GM23338 (cell line): ENCODE data around the gene ITPRIPL1. TPM values are rescaled to one million over a fixed set of nuclear protein-coding genes. Genes with fewer than 3 reads are reported as not detected.

Experiments
- ATAC-seq: fragments of 200-7000 bp; cut with Tn5 transposase; 3 replicates; pipeline ENCODE4 v1.9.1; 2020
- DNase-seq: peaks from one replicate; pipeline ENCODE4 v3.0.0-alpha.2; 2015; ENCODE audit warnings: low spot score
- H2AFZ ChIP-seq: fragments of 200-600 bp; sonication (generic); 2 replicates; pipeline ENCODE4 v1.8.0; 2016; ENCODE audit warnings: antibody characterized with exemption, mild to moderate bottlenecking, moderate library complexity
- H3F3A ChIP-seq: fragments of 200-600 bp; sonication (generic); replicated peaks from 2 replicates; pipeline ENCODE4 v1.8.0; 2017; ENCODE audit warnings: antibody characterized with exemption, mixed run types, low read depth
- H3K27ac ChIP-seq: fragments of 200-600 bp; sonication (generic); 2 replicates; pipeline ENCODE4 v1.6.1; 2016; ENCODE audit warnings: low read depth
- H3K27me3 ChIP-seq: fragments of 200-600 bp; sonication (generic); 2 replicates; pipeline ENCODE4 v1.8.0; 2016; ENCODE audit warnings: mild to moderate bottlenecking, mixed run types, moderate library complexity; ENCODE audit not compliant: insufficient read depth
- H3K36me3 ChIP-seq: fragments of 200-600 bp; sonication (generic); 2 replicates; pipeline ENCODE4 v1.8.0; 2016; ENCODE audit warnings: mild to moderate bottlenecking; ENCODE audit not compliant: insufficient read depth
- H3K4me1 ChIP-seq: fragments of 200-600 bp; sonication (generic); 2 replicates; pipeline ENCODE4 v1.8.0; 2016; ENCODE audit warnings: mild to moderate bottlenecking, moderate library complexity; ENCODE audit not compliant: insufficient read depth
- H3K4me2 ChIP-seq: fragments of 200-600 bp; sonication (generic); 2 replicates; pipeline ENCODE4 v1.7.1; 2017; ENCODE audit warnings: mixed run types
- H3K4me3 ChIP-seq: fragments of 200-600 bp; sonication (generic); 2 replicates; pipeline ENCODE4 v1.6.1; 2016; ENCODE audit warnings: mixed run types
- H3K79me2 ChIP-seq: fragments of 200-600 bp; sonication (generic); replicated peaks from 2 replicates; pipeline ENCODE4 v1.8.0; 2017; ENCODE audit warnings: mild to moderate bottlenecking; ENCODE audit not compliant: insufficient read depth
- H3K9me2 ChIP-seq: fragments of 200-600 bp; sonication (generic); 2 replicates; pipeline ENCODE4 v1.8.0; 2017; ENCODE audit not compliant: insufficient read depth
- H4K20me1 ChIP-seq: fragments of 200-600 bp; sonication (generic); replicated peaks from 2 replicates; pipeline ENCODE4 v1.8.0; 2017; ENCODE audit warnings: mild to moderate bottlenecking; ENCODE audit not compliant: insufficient read depth
- H3K27ac Mint-ChIP-seq: 2 replicates; pipeline ENCODE4 v1.8.0; 2020; ENCODE audit warnings: inconsistent platforms, mild to moderate bottlenecking, moderate library complexity, mixed read lengths
- H3K27me3 Mint-ChIP-seq: 3 replicates; pipeline ENCODE4 v1.8.0; 2022; ENCODE audit warnings: low read depth, mild to moderate bottlenecking, moderate library complexity, mixed read lengths, inconsistent platforms; ENCODE audit not compliant: insufficient read depth, poor library complexity
- H3K36me3 Mint-ChIP-seq: 3 replicates; pipeline ENCODE4 v1.8.0; 2021; ENCODE audit warnings: low read depth, mild to moderate bottlenecking, inconsistent platforms, moderate library complexity, mixed read lengths
- H3K4me1 Mint-ChIP-seq: 3 replicates; pipeline ENCODE4 v1.8.0; 2020; ENCODE audit warnings: mild to moderate bottlenecking, inconsistent platforms, mixed read lengths
- H3K4me3 Mint-ChIP-seq: 3 replicates; pipeline ENCODE4 v1.8.0; 2021; ENCODE audit warnings: moderate library complexity, mild to moderate bottlenecking, inconsistent platforms, mixed read lengths
- H3K9me3 Mint-ChIP-seq: 3 replicates; pipeline ENCODE4 v1.8.0; 2020; ENCODE audit warnings: moderate library complexity, mild to moderate bottlenecking, inconsistent platforms, mixed read lengths
- CREB1 ChIP-seq: fragments of 250-450 bp; sonication (Bioruptor Pico); IDR thresholded peaks from 2 replicates; pipeline ENCODE4 v1.5.0; 2020; ENCODE audit warnings: low read depth, mild to moderate bottlenecking, moderate library complexity
- ETS1 ChIP-seq: IDR thresholded peaks from 2 replicates; pipeline ENCODE4 v1.6.1; 2016; ENCODE audit warnings: antibody characterized with exemption
- EZH2 ChIP-seq: fragments of 200-600 bp; sonication (generic); IDR thresholded peaks from one replicate; pipeline ENCODE4 v1.8.0; 2017; ENCODE audit warnings: antibody characterized with exemption, mild to moderate bottlenecking, low read depth; ENCODE audit not compliant: unreplicated experiment
- EZH2phosphoT487 ChIP-seq: fragments of 200-600 bp; sonication (generic); IDR thresholded peaks from one replicate; pipeline ENCODE4 v1.8.1; 2018; ENCODE audit warnings: antibody characterized with exemption; ENCODE audit not compliant: unreplicated experiment
- JUNB ChIP-seq: IDR thresholded peaks from one replicate; pipeline ENCODE4 v1.6.1; 2016; ENCODE audit warnings: antibody characterized with exemption; ENCODE audit not compliant: unreplicated experiment
- REST ChIP-seq: IDR thresholded peaks from one replicate; pipeline ENCODE4 v1.6.1; 2018; ENCODE audit warnings: antibody characterized with exemption; ENCODE audit not compliant: unreplicated experiment
- STAT1 ChIP-seq: IDR thresholded peaks from one replicate; pipeline ENCODE4 v1.6.1; 2016; ENCODE audit warnings: antibody characterized with exemption; ENCODE audit not compliant: unreplicated experiment
- ZNF114 ChIP-seq: fragments of 250-450 bp; sonication (Bioruptor Pico); IDR thresholded peaks from 2 replicates; pipeline ENCODE4 v1.5.0; 2020; ENCODE audit warnings: mild to moderate bottlenecking, moderate library complexity
- ZNF331 ChIP-seq: fragments of 250-450 bp; sonication (Bioruptor Pico); IDR thresholded peaks from 2 replicates; pipeline ENCODE4 v1.5.0; 2020; ENCODE audit warnings: low read depth, mild to moderate bottlenecking, moderate library complexity
- polyA plus RNA-seq: library from polyadenylated mRNA; unstranded; fragments of >200 nt; fragmentation: Nextera tagmentation; extraction: Ambion mirVana; gene quantifications from 2 replicates; pipeline ENCODE4 v1.2.1, GENCODE V29; 2016
- total RNA-seq: library from RNA; depleted of rRNA; stranded (reverse); fragments of >200 nt; shearing (Covaris generic); gene quantifications from 2 replicates; pipeline ENCODE4 v1.2.3, GENCODE V29; 2014

Gene ITPRIPL1
- total and polyA plus RNA-seq, 2 experiments from 2014 or later = 5.3 to 14.0 TPM

GRCh38 chr2:96319396-96319795, 5.7 kb upstream of the ITPRIPL1 start (continued):
- TF ChIP-seq EZH2phosphoT487 (no peak), ZNF331 (CRISPR knock-in tag) (no peak), REST (no peak), ETS1 (no peak)

GRCh38 chr2:96320326-96320725, 4.8 kb upstream of the ITPRIPL1 start:
- H3K36me3 ChIP-seq = no peaks in the 10 kb centered on the region; the same call in 1 of the 2 replicates
- ATAC-seq (no peak), DNase-seq (no peak)
- H3K79me2 ChIP-seq = no peaks in the 10 kb centered on the region
- no peak overlapping the region for H3K27ac ChIP-seq
- H3K27me3 ChIP-seq = peaks cover 65% of the 10 kb centered on the region
- Mint-ChIP-seq H3K4me3 (peak overlapping the region; percentile 86), H3K27ac (no peak overlapping the region), H3K36me3 (no peaks in the 10 kb centered on the region), H3K9me3 (no peaks in the 10 kb centered on the region; the same call in 2 of the 3 replicates), H3K27me3 (peaks cover 46% of the 10 kb centered on the region), H3K4me1 (peaks cover 11% of the 10 kb centered on the region; the same call in 2 of the 3 replicates)
- H3K9me2 ChIP-seq = no peaks in the 10 kb centered on the region
- 0 out of 2 replicates have a peak, but pooled peaks cover 11% of the 10 kb centered on the region for H3K4me1 ChIP-seq
- peak overlapping the region; percentile 96 for H3K4me2 ChIP-seq
- peak overlapping the region; percentile 82 for H3K4me3 ChIP-seq
- TF ChIP-seq ZNF114 (CRISPR knock-in tag) = no peak
- no peak for TF ChIP-seq STAT1
- TF ChIP-seq REST = no peak
- no peak for TF ChIP-seq EZH2
- no peak for TF ChIP-seq ZNF331 (CRISPR knock-in tag)
- TF ChIP-seq CREB1 (CRISPR knock-in tag) = no peak
- TF ChIP-seq JUNB = no peak
- no peak for TF ChIP-seq ETS1
- H4K20me1 ChIP-seq = no peaks in the 10 kb centered on the region
- H2AFZ ChIP-seq = no peak overlapping the region
- peaks cover 13% of the 10 kb centered on the region; the same call in 1 of the 2 replicates for H3F3A ChIP-seq
